ENCODE measurements around the gene ANKRD40CL. TPM values are rescaled to one million over a fixed set of nuclear protein-coding genes. Genes with fewer than 3 reads are reported as not detected.
A peak's percentile ranks its signal among the peaks of the same experiment; 100 is the strongest.

The ANKRD40CL gene
- total and polyA plus RNA-seq, 9 of the 15 experiments (the other 6 are each of a cell fraction or from before 2014, with no cell fraction given), result not detected

- 5% methylated on average over 3 of the region's 3 CpGs for WGBS (ENCODE audit: insufficient coverage, low coverage, missing lambda C conversion rate)
- H3K36me3 ChIP-seq (ENCODE audit: control insufficient read depth, insufficient read depth, low read length), result no peaks in the 10 kb centered on the region
- ChIA-PET CTCF (ENCODE audit: low intra/inter-chr PET ratio) (no interaction called here), POLR2A (interaction anchor here (0.9 kb wide), 1 partner anchor 20 kb away, joined by 3 read pairs; the partner anchor contains the start of gene WFIKKN2)
- intact Hi-C loops (cut with micrococcal nuclease), result no loop called here
- no peaks in the 10 kb centered on the region; the same call in 1 of the 2 replicates for H3K9me3 ChIP-seq (replicated peaks; ENCODE audit: control insufficient read depth, insufficient read depth, low read depth, low read length)
- H3K4me2 ChIP-seq (ENCODE audit: insufficient read depth, low read length), result no peak overlapping the region
- H3K4me1 ChIP-seq (replicated peaks in 1 of 2; ENCODE audit: control insufficient read depth in 2 of 2, insufficient read depth in 2 of 2, low read length in 2 of 2), result peaks cover 3 to 6% of the 10 kb centered on the region in 2 experiments; a peak in 3 of 5 replicates
- H2AFZ ChIP-seq (ENCODE audit: low read depth, low read length), result no peak overlapping the region
- H3K9me1 ChIP-seq (ENCODE audit: control insufficient read depth, insufficient read depth, low read length), result no peaks in the 10 kb centered on the region
- DNase-seq (ENCODE audit: extremely low read depth in 1 of 4, low spot score in 3 of 4) (no peak), FAIRE-seq (no peak), ATAC-seq (no peak)
- no TSS peak for BruUV-seq (replicated peaks)
- H3K4me3 ChIP-seq, result no peak overlapping the region
- peaks cover 3 to 7% of the 10 kb centered on the region in 2 experiments; a peak in 3 of 5 replicates for H3K27me3 ChIP-seq (ENCODE audit: control insufficient read depth in 2 of 2, insufficient read depth in 2 of 2, low read length in 2 of 2)
- TF ChIP-seq ZNF324 (CRISPR knock-in tag; IDR thresholded peaks at IDR 0.05) (no peak), SPI1 (IDR thresholded peaks at IDR 0.05; ENCODE audit: borderline replicate concordance, low read depth, low read length) (peak; percentile 55; the same call in 1 of the 2 replicates)
- no peak overlapping the region for H3K27ac ChIP-seq (ENCODE audit: extremely low read depth, low read depth, low read length)
- in situ Hi-C loops (cut with MboI), result no loop called here
- no peak overlapping the region for H3K9ac ChIP-seq (ENCODE audit: insufficient read depth in 1 of 2, low read depth in 2 of 2, low read length in 2 of 2)
- H3K79me2 ChIP-seq (ENCODE audit: control insufficient read depth, insufficient read depth, low read length), result no peaks in the 10 kb centered on the region
- no peaks in the 10 kb centered on the region for H4K20me1 ChIP-seq (replicated peaks; ENCODE audit: control insufficient read depth, insufficient read depth, low read length)
Observed at GRCh38 chr17:50815400-50815799, 48.1 kb upstream of the ANKRD40CL start.

- DNase-seq (ENCODE audit: extremely low read depth in 1 of 4, low spot score in 3 of 4), result no peak
- Histone ChIP-seq H3K79me2 (ENCODE audit: control insufficient read depth, insufficient read depth, low read length) (no peaks in the 10 kb centered on the region), H3K9ac (ENCODE audit: insufficient read depth in 1 of 2, low read depth in 2 of 2, low read length in 2 of 2) (no peak overlapping the region), H3K4me3 (no peak overlapping the region), H3K9me3 (replicated peaks; ENCODE audit: control insufficient read depth, insufficient read depth, low read depth, low read length) (no peaks in the 10 kb centered on the region; the same call in 1 of the 2 replicates), H2AFZ (ENCODE audit: low read depth, low read length) (no peak overlapping the region), H3K4me2 (ENCODE audit: insufficient read depth, low read length) (no peak overlapping the region), H3K4me1 (replicated peaks in 1 of 2; ENCODE audit: control insufficient read depth in 2 of 2, insufficient read depth in 2 of 2, low read length in 2 of 2) (peaks cover 6% of the 10 kb centered on the region in 2 experiments; a peak in 3 of 5 replicates), H3K27me3 (ENCODE audit: control insufficient read depth in 2 of 2, insufficient read depth in 2 of 2, low read length in 2 of 2) (peaks cover 3 to 7% of the 10 kb centered on the region in 2 experiments; a peak in 4 of 5 replicates), H3K9me1 (ENCODE audit: control insufficient read depth, insufficient read depth, low read length) (no peaks in the 10 kb centered on the region), H3K27ac (ENCODE audit: extremely low read depth, low read depth, low read length) (no peak overlapping the region), H3K36me3 (ENCODE audit: control insufficient read depth, insufficient read depth, low read length) (no peaks in the 10 kb centered on the region), H4K20me1 (replicated peaks; ENCODE audit: control insufficient read depth, insufficient read depth, low read length) (no peaks in the 10 kb centered on the region)
- ChIA-PET CTCF (ENCODE audit: low intra/inter-chr PET ratio) (no interaction called here), POLR2A (interaction anchor here (0.6 to 1.1 kb wide), 3 partner anchors 16 to 169 kb away, joined by 3 to 4 read pairs (median 3); no protein-coding TSS in a partner anchor)
- no peak for ATAC-seq
- no TSS peak for BruUV-seq (replicated peaks)
- in situ Hi-C loops (cut with MboI), result no loop called here
- intact Hi-C loops (cut with micrococcal nuclease), result no loop called here
- FAIRE-seq, result no peak
- TF ChIP-seq SNAPC5 (CRISPR knock-in tag; IDR thresholded peaks at IDR 0.05), result no peak
- no peak for TF ChIP-seq ZNF431 (CRISPR knock-in tag; IDR thresholded peaks at IDR 0.05)
- TF ChIP-seq ZBTB1 (CRISPR knock-in tag; IDR thresholded peaks at IDR 0.05; ENCODE audit: borderline replicate concordance, low read depth), result no peak
- no peak for TF ChIP-seq RBM34 (IDR thresholded peaks at IDR 0.05; ENCODE audit: borderline replicate concordance, insufficient read depth, low read length)
- 0 out of 4 replicates have a peak, but pooled peaks of 1 of the 2 experiments have one; percentile 24 for TF ChIP-seq KDM1A (IDR thresholded peaks at IDR 0.05)
- TF ChIP-seq CHAMP1 (IDR thresholded peaks at IDR 0.05), result peak; percentile 68
- TF ChIP-seq CREBBP (IDR thresholded peaks at IDR 0.05; ENCODE audit: low read depth, low read length), result peak; percentile 56
- TF ChIP-seq ZBTB17 (CRISPR knock-in tag; IDR thresholded peaks at IDR 0.05), result no peak
- peak; percentile 72 for TF ChIP-seq SMARCA5 (IDR thresholded peaks at IDR 0.05)
- 0 out of 2 replicates have a peak, but pooled peaks have one; percentile 24 for TF ChIP-seq THRAP3 (IDR thresholded peaks at IDR 0.05; ENCODE audit: borderline replicate concordance)
- TF ChIP-seq ARID2 (IDR thresholded peaks at IDR 0.05), result no peak
- TF ChIP-seq CTBP1 (IDR thresholded peaks at IDR 0.05; ENCODE audit: borderline replicate concordance), result peak; percentile 75; the same call in 1 of the 2 replicates
- peak; percentile 69 for TF ChIP-seq ZEB2 (IDR thresholded peaks at IDR 0.05)
- TF ChIP-seq ILF3 (IDR thresholded peaks at IDR 0.05; ENCODE audit: borderline replicate concordance), result no peak
- TF ChIP-seq BCOR (IDR thresholded peaks at IDR 0.05), result peak; percentile 95
Observed at GRCh38 chr17:50813583-50813982, 46.3 kb upstream of the ANKRD40CL start.

Data from K562 (cell line).